H9 (cell line): Measurements from ENCODE around the gene LHFPL6. TPM values are rescaled to one million over a fixed set of nuclear protein-coding genes. Genes with fewer than 3 reads are reported as not detected.

Source experiments
- DNase-seq: peaks from one replicate; pipeline ENCODE4 v3.0.0-alpha.2; 2017
- H2AFZ ChIP-seq: one replicate; pipeline ENCODE4 v1.6.1; 2013; ENCODE audit warnings: mild to moderate bottlenecking, low read length, control low read depth, moderate library complexity
- H2AK5ac ChIP-seq: 2 replicates; pipeline ENCODE4 v1.6.1; 2013; ENCODE audit warnings: low read length, control low read depth, mixed read lengths; ENCODE audit not compliant: insufficient read length
- H2BK120ac ChIP-seq: one replicate; pipeline ENCODE4 v1.6.1; 2013; ENCODE audit warnings: low read depth, mild to moderate bottlenecking, low read length, control low read depth, inconsistent platforms; ENCODE audit not compliant: poor library complexity, severe bottlenecking
- H2BK12ac ChIP-seq: 2 replicates; pipeline ENCODE4 v1.6.1; 2013; ENCODE audit warnings: low read length, control low read depth, mixed read lengths, low read depth; ENCODE audit not compliant: insufficient read length
- H2BK15ac ChIP-seq: 2 replicates; pipeline ENCODE4 v1.6.1; 2013; ENCODE audit warnings: low read depth, low read length, control low read depth
- H2BK20ac ChIP-seq: one replicate; pipeline ENCODE4 v1.6.1; 2013; ENCODE audit warnings: low read depth, mild to moderate bottlenecking, low read length, control low read depth, inconsistent platforms; ENCODE audit not compliant: poor library complexity, severe bottlenecking
- H2BK5ac ChIP-seq: 2 replicates; pipeline ENCODE4 v1.6.1; 2013; ENCODE audit warnings: low read length, control low read depth, mixed read lengths; ENCODE audit not compliant: insufficient read length
- H3K14ac ChIP-seq: 2 replicates; pipeline ENCODE4 v1.6.1; 2013; ENCODE audit warnings: low read length, control low read depth; ENCODE audit not compliant: insufficient read depth
- H3K18ac ChIP-seq: 2 replicates; pipeline ENCODE4 v1.6.1; 2013; ENCODE audit warnings: low read depth, mild to moderate bottlenecking, mixed read lengths, low read length, control low read depth; ENCODE audit not compliant: insufficient read length
- H3K23ac ChIP-seq: 2 replicates; pipeline ENCODE4 v1.6.1; 2013; ENCODE audit warnings: low read length, control low read depth, mixed read lengths, low read depth; ENCODE audit not compliant: insufficient read length
- H3K23me2 ChIP-seq: 2 replicates; pipeline ENCODE4 v1.6.1; 2013; ENCODE audit warnings: low read depth, mild to moderate bottlenecking, mixed read lengths, low read length, control low read depth; ENCODE audit not compliant: insufficient read length, poor library complexity, severe bottlenecking
- H3K27ac ChIP-seq: 2 replicates; pipeline ENCODE4 v1.5.1; 2013; ENCODE audit warnings: low read length, control low read depth, mixed read lengths, low read depth; ENCODE audit not compliant: insufficient read length
- H3K27me3 ChIP-seq: 2 replicates; pipeline ENCODE4 v1.6.1; 2013; ENCODE audit warnings: low read length, control low read depth, inconsistent platforms; ENCODE audit not compliant: insufficient read depth
- H3K4ac ChIP-seq: 2 replicates; pipeline ENCODE4 v1.6.1; 2013; ENCODE audit warnings: low read depth, mild to moderate bottlenecking, control low read depth, inconsistent platforms, low read length, moderate library complexity
- H3K4me1 ChIP-seq: 2 replicates; pipeline ENCODE4 v1.6.1; 2013; ENCODE audit warnings: low read length, control low read depth, inconsistent platforms; ENCODE audit not compliant: insufficient read depth
- H3K4me2 ChIP-seq: 2 replicates; pipeline ENCODE4 v1.6.1; 2013; ENCODE audit warnings: low read length, control low read depth, mixed read lengths; ENCODE audit not compliant: insufficient read length, insufficient read depth
- H3K56ac ChIP-seq: 2 replicates; pipeline ENCODE4 v1.6.1; 2013; ENCODE audit warnings: low read depth, mild to moderate bottlenecking, mixed read lengths, low read length, control low read depth; ENCODE audit not compliant: insufficient read length
- H3K79me1 ChIP-seq: 2 replicates; pipeline ENCODE4 v1.6.1; 2013; ENCODE audit warnings: low read depth, mild to moderate bottlenecking, moderate library complexity, low read length, control low read depth, inconsistent platforms; ENCODE audit not compliant: insufficient read depth, poor library complexity, severe bottlenecking
- H3K79me2 ChIP-seq: 2 replicates; pipeline ENCODE4 v1.6.1; 2013; ENCODE audit warnings: low read length, control low read depth, inconsistent platforms; ENCODE audit not compliant: insufficient read depth
- H3K9ac ChIP-seq: 2 replicates; pipeline ENCODE4 v1.6.1; 2013; ENCODE audit warnings: low read length, control low read depth, mixed read lengths; ENCODE audit not compliant: insufficient read length; ENCODE audit errors: extremely low read depth
- H3K9me3 ChIP-seq: one replicate; pipeline ENCODE4 v1.6.1; 2013; ENCODE audit warnings: low read depth, low read length, inconsistent platforms; ENCODE audit not compliant: control insufficient read depth
- H3T11ph ChIP-seq: one replicate; pipeline ENCODE4 v1.6.1; 2013; ENCODE audit warnings: mild to moderate bottlenecking, low read length, control low read depth, inconsistent platforms
- H4K20me1 ChIP-seq: one replicate; pipeline ENCODE4 v1.6.1; 2013; ENCODE audit not compliant: control insufficient read depth, insufficient read length, insufficient read depth
- H4K5ac ChIP-seq: 2 replicates; pipeline ENCODE4 v1.6.1; 2013; ENCODE audit warnings: low read depth, mild to moderate bottlenecking, mixed read lengths, low read length, control low read depth; ENCODE audit not compliant: insufficient read length
- H4K8ac ChIP-seq: replicated peaks from 2 replicates; pipeline ENCODE4 v1.6.1; 2013; ENCODE audit warnings: low read length, control low read depth, mixed read lengths, low read depth; ENCODE audit not compliant: insufficient read length
- H4K91ac ChIP-seq: 2 replicates; pipeline ENCODE4 v1.6.1; 2013; ENCODE audit warnings: low read depth, mild to moderate bottlenecking, moderate library complexity, mixed read lengths, low read length, control low read depth; ENCODE audit not compliant: insufficient read length
- H3K27ac Mint-ChIP-seq, 3 experiments: 2 replicates in 2 of 3; 3 replicates in 1 of 3; pipeline ENCODE4 v1.8.0; 2020 to 2021; ENCODE audit warnings: mixed read lengths in 3 of 3, mild to moderate bottlenecking in 1 of 3, moderate library complexity in 1 of 3
- H3K27me3 Mint-ChIP-seq: 2 replicates; pipeline ENCODE4 v1.8.0; 2021; ENCODE audit warnings: low read depth, mild to moderate bottlenecking, moderate library complexity, mixed read lengths
- H3K36me3 Mint-ChIP-seq, 3 experiments: 2 replicates in 2 of 3; 3 replicates in 1 of 3; pipeline ENCODE4 v1.8.0; 2020 to 2021; ENCODE audit warnings: low read depth in 3 of 3, mixed read lengths in 3 of 3; ENCODE audit not compliant: insufficient read depth in 1 of 3
- H3K4me1 Mint-ChIP-seq, 2 experiments: 2 replicates each; pipeline ENCODE4 v1.8.0; 2020; ENCODE audit warnings: mixed read lengths in 2 of 2
- H3K4me3 Mint-ChIP-seq, 2 experiments: 2 replicates in 1 of 2; 3 replicates in 1 of 2; pipeline ENCODE4 v1.8.0; 2020 to 2021; ENCODE audit warnings: mild to moderate bottlenecking in 2 of 2, mixed read lengths in 2 of 2, moderate library complexity in 1 of 2
- H3K9me3 Mint-ChIP-seq, 2 experiments: 2 replicates in 1 of 2; 3 replicates in 1 of 2; pipeline ENCODE4 v1.8.0; 2020; ENCODE audit warnings: mild to moderate bottlenecking in 2 of 2, mixed read lengths in 2 of 2, moderate library complexity in 1 of 2
- CTCF ChIP-seq: fragments of 200-600 bp; sonication (generic); conservative IDR thresholded peaks from 3 replicates; pipeline ENCODE4 v1.8.0; 2021; ENCODE audit warnings: antibody characterized with exemption, mild to moderate bottlenecking
- WGBS: extraction: QIAGEN DNeasy Blood & Tissue Kit; methylation state at CpG from one replicate; pipeline ENCODE4 v1.1.7; 2013; ENCODE audit warnings: missing lambda C conversion rate, low lambda C conversion rate, mixed read lengths; ENCODE audit not compliant: insufficient read length; ENCODE audit errors: extremely low coverage; 5-methylcytosine and 5-hydroxymethylcytosine counted together
- total RNA-seq: library from RNA; stranded (reverse); gene quantifications from 2 replicates; pipeline ENCODE4 v1.2.1, GENCODE V29; 2021

The LHFPL6 gene
- total RNA-seq, 1 experiment from 2014 or later, result 3.5 TPM

- Histone ChIP-seq H3K27me3 (no peaks in the 10 kb centered on the region), H2AFZ (no peak overlapping the region), H3K4me2 (no peak overlapping the region), H3K23ac (no peak overlapping the region), H3K27ac (no peak overlapping the region), H3K9me3 (no peaks in the 10 kb centered on the region), H4K91ac (no peak overlapping the region), H4K20me1 (no peaks in the 10 kb centered on the region), H3K4ac (no peak overlapping the region), H3T11ph (no peak overlapping the region), H3K23me2 (no peaks in the 10 kb centered on the region), H2BK12ac (no peak overlapping the region), H3K79me1 (no peaks in the 10 kb centered on the region), H3K56ac (no peak overlapping the region), H4K5ac (no peak overlapping the region), H2BK120ac (no peak overlapping the region), H2BK15ac (no peak overlapping the region), H2AK5ac (no peak overlapping the region), H4K8ac (no peak overlapping the region), H3K14ac (no peak overlapping the region), H3K18ac (no peak overlapping the region), H2BK20ac (no peak overlapping the region), H2BK5ac (no peak overlapping the region), H3K9ac (no peak overlapping the region), H3K4me1 (no peaks in the 10 kb centered on the region), H3K79me2 (no peaks in the 10 kb centered on the region)
- no peaks in the 10 kb centered on the region for H3K36me3 Mint-ChIP-seq
- H3K27me3 Mint-ChIP-seq, result no peaks in the 10 kb centered on the region
- no peak for TF ChIP-seq CTCF
- H3K4me3 Mint-ChIP-seq, result no peak overlapping the region
- H3K27ac Mint-ChIP-seq, result no peak overlapping the region
- H3K9me3 Mint-ChIP-seq, result no peaks in the 10 kb centered on the region
- no CpG with 5 or more reads among the region's 2 CpGs for WGBS
- DNase-seq, result no peak
- 0 out of 4 replicates have a peak, but pooled peaks cover 0 to 7% of the 10 kb centered on the region in 2 experiments for H3K4me1 Mint-ChIP-seq
These were observed 140.6 kb downstream of the LHFPL6 start for GRCh38 chr13:39462428-39462827.
